GM21390 (cell line): ENCODE data around the gene UBN1.

ENCODE experiments used
- ATAC-seq: cut with Tn5 transposase; IDR thresholded peaks from one replicate; pipeline ENCODE4 v1.9.1; 2021; ENCODE audit not compliant: unreplicated experiment

UBN1 gene

GRCh38 chr16:4846901-4847773 is at the start of gene UBN1, which contains the start of gene GLYR1:
UBN1 (plus strand) TSS chr16:4847481; CDS start chr16:4852918, 5,437 bp downstream.
GLYR1 (minus strand) TSS chr16:4847288; CDS start chr16:4847265, 23 bp downstream.
- peak; percentile 86 for ATAC-seq

GRCh38 chr16:4797805-4798252 is 49.5 kb upstream of the UBN1 start:
- ATAC-seq: no peak

GRCh38 chr16:4798456-4798855 is 48.8 kb upstream of the UBN1 start:
- ATAC-seq: no peak

GRCh38 chr16:4799171-4799855 is 48.0 kb upstream of the UBN1 start:
- ATAC-seq: no peak

- no peak for ATAC-seq
These were observed 46.8 kb upstream of the UBN1 start for GRCh38 chr16:4800290-4801041.

GRCh38 chr16:4801051-4801961 is 46.0 kb upstream of the UBN1 start:
- no peak for ATAC-seq

- peak; percentile 59 for ATAC-seq
These were observed 45.2 kb upstream of the UBN1 start, which contains the start of gene ROGDI for GRCh38 chr16:4801962-4802658. ROGDI (minus strand) TSS chr16:4802633; CDS start chr16:4802571, 62 bp downstream.

GRCh38 chr16:4802659-4803287 is 44.5 kb upstream of the UBN1 start:
- peak; percentile 91 for ATAC-seq

GRCh38 chr16:4803401-4803844 is 43.9 kb upstream of the UBN1 start:
- ATAC-seq: no peak

- no peak for ATAC-seq
These were observed 43.2 kb upstream of the UBN1 start for GRCh38 chr16:4803898-4804762.

GRCh38 chr16:4805231-4805630 is 42.0 kb upstream of the UBN1 start:
- ATAC-seq: no peak

- ATAC-seq: no peak
These were observed 41.0 kb upstream of the UBN1 start for GRCh38 chr16:4806280-4806679.

GRCh38 chr16:4811242-4811641 is 36.0 kb upstream of the UBN1 start:
- no peak for ATAC-seq

GRCh38 chr16:4811773-4812172 is 35.5 kb upstream of the UBN1 start:
- ATAC-seq: no peak

GRCh38 chr16:4813251-4814003 is 33.9 kb upstream of the UBN1 start:
- ATAC-seq: no peak

- ATAC-seq: no peak
These were observed 33.2 kb upstream of the UBN1 start for GRCh38 chr16:4814046-4814445.

GRCh38 chr16:4814542-4815173 is 32.6 kb upstream of the UBN1 start:
- no peak for ATAC-seq
